ENCODE measurements around the gene DRC7.

Gene DRC7

DNA sequence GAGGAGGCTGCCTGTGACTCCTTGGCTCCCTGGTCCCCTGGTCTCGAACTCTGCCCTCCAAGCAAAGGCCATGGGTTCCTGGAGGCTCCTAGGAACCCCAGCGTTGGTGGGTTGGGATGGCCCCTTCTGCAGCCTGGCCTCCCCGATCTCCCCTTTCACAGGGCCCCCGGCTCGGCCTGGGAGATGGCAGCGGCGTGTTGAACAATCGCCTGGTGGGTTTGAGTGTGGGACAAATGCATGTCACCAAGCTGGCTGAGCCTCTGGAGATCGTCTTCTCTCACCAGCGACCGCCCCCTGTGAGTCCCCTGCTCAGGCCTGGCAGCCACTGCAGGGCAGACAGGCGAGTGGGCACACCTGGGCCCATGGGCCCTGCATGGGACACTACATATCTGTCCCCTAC lies 15.6 kb upstream of the DRC7 start:
- DNase-seq, result no peak

DNA sequence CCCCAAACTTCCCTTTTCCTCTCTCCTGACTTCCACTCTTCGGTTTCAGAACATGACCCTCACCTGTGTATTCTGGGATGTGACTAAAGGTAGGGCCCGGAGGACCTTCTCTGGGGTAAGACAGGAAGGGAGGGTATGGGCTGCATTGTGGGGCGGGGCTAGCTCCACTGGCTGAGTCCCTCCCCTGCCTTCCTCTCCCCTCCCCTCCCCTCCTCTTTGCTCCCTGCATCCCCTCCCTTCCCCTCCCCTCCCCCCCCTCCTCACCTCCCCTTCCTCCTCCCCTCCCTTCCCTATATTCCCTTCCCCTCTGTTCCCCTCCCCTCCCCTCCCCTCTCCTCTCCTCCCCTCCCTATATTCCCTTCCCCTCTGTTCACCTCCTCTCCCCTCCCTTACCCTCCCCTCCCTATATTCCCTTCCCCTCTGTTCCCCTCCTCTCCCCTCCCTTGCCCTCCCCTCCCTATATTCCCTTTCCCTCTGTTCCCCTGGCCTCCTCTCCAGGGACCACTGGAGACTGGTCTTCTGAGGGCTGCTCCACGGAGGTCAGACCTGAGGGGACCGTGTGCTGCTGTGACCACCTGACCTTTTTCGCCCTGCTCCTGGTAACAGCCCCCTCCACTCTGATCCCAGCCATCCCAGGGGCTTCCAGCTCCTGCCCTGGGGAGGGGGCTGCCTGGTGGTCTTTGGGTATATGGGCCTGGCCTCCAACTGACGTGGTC lies 14.7 kb upstream of the DRC7 start:
- DNase-seq, result no peak

DNA sequence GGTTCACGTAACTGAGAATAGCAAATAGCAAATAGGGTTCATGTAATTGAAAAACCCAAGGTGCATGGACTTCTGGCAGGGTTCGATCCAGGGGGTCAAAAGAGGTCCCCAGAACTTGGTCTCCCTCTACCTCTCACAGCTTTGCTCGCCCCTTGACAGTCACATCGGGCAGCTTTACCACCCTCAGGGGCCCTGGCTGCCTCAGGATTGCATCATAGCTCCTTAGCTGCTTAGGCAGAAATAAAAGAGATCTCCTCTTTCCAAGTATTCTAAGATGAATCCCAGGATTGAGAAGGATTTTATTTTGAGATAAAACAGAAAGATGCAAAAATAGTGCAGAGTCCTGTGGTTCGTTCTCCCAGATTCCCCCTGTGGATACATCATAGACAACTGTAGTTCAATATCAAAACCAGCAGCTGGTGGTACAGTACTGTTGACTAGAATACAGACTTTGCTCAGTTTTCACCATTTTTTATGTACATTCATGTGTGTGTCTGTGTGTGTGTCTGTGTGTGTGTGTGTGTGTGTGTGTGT lies 13.7 kb upstream of the DRC7 start:
- DNase-seq, result no peak

DNA sequence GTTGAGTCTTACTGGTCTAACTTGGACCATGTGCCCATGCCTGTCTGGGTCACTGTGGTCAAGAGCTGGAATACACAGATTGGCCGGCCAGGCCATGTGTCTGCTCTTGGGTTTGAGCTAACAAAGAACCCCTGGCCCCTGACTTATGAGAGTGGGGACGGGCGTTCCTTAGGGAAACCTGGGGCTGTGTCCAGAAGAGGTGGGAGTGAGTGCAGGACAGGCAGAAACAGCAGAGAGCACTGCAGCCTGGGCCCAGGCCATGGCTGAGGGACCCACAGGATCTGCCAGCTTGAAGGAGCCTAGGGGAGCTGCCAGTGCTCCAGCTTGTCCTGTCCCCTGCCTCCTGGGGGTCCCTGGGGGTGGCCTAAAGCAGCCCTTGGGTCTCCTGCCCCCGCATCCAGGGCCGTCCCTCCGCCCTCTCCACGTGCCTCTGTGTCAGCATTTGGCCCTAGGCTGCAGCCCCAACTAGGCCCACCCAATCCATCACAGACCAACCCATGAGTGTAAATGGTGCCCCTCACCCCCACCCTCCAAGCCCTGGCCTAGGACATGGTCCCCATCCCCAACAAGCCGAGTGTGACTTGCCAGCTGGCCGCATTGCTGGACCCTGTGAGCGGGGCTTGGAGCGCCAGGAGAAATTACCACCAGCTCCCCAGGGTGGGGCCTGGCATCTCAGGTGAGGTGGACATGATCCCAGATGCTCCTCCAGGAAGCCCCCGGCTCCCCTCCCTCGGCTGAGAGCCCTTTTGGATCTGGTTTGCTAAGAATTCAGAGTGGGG lies 12.5 kb upstream of the DRC7 start:
- DNase-seq, result no peak

DNA sequence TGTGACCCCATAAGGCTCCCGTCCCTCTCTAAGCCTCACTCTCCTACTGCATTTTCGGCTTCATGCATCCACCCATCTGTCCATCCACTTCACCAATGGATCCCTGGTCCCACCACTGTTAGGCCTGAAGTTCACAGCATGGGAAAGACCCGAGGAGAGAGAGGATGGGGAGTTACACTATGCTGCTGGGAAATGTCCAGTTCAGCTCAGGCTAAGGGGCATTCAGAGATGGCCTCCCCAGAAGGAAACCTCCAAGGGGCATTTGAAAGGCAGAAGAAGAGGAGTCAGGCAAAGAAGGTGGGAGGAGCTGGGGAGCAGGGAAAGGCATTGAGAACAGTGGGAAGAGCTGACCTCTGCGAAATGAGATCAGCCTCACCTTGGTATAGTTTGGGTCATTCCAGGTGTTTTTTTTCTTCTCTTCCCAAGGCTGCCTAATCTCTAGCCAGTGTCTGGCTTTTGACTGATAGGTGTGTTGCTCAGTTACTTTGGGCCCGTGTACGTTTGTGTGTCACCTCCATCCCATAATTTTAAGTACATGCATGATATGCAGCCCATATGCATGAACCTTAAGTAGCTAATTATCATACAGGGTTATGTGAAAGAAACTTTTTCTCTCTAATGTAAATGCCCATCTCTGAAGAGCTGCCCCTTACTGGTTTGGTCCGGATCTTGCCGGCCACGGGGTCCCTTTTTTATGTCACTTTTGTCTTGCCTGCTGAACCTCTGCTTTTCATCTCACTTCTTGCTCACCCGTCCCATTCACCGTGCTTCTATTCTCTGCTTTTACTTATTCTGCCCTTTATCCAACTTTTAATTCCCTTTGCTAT lies 11.6 kb upstream of the DRC7 start:
- no peak for DNase-seq

DNA sequence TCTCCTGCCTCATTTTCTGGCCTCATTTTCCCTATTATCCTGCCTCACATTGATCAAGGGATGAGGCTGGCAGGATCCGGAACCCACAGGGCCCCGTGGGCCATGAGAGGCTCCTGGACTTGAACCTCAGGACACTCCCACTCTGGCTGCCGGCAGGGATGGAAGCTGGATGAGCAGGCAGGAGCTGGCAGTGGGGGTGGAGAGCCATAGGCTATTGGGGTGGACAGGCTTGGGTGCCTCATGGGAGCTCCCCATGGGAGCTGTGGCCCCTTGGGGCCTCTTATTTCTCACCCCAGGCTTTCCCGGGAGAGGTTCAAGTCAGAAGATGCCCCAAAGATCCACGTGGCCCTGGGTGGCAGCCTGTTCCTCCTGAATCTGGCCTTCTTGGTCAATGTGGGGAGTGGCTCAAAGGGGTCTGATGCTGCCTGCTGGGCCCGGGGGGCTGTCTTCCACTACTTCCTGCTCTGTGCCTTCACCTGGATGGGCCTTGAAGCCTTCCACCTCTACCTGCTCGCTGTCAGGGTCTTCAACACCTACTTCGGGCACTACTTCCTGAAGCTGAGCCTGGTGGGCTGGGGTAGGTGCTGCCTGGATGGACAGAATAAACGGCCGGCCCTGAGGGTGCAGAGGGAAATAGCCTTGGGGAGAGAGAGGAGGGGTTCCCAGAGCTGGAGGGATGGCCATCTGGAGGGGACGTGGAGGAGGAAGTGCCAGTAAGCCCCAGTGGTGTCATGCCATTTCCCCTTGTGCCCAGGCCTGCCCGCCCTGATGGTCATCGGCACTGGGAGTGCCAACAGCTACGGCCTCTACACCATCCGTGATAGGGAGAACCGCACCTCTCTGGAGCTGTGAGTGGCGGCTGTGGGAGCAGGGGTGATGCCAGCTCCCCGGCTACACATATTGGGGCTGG lies 10.7 kb upstream of the DRC7 start:
- DNase-seq, result no peak

DNA sequence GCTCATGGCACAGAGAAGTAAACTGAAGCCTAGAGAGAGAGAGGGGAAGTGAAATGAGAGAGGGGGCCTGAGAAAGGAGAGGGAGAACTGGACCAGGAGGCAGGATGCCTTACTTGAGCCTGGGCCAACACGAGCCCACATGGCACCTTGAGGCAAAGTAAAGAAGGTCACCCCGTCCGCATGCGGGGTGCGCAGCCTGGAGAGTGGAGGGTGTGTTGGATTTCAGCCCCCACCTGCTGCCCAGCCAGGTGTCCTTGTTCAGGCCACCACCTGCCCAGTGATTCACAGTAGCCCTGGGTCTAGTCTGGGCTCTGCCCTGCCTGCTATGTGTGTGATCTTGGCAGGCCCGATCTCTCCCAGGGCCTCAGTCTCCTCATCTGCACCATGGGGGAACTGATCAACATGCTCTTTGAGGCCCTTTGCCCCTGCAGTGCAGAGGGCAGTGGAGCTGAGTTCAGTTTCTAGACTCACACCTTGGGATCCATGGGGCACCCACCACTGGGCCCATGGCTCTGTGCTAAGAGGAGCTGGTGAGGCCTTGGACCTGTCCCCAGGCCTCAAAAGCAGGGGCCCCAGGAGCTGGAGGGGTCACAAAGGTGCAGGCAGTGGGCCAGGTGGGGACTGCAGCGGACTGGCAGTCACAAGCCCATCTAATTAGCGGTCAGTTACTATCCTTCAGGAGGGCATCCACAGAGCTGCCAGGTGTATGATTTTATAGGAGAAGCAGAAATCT lies 9.8 kb upstream of the DRC7 start:
- no peak for DNase-seq

DNA sequence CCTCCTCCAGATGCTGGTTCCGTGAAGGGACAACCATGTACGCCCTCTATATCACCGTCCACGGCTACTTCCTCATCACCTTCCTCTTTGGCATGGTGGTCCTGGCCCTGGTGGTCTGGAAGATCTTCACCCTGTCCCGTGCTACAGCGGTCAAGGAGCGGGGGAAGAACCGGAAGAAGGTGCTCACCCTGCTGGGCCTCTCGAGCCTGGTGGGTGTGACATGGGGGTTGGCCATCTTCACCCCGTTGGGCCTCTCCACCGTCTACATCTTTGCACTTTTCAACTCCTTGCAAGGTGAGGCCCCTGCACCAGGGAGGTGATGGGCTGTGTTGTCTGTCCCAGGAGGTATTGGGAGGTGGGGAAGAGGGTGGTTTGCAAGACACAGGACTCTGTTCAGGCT lies 9.0 kb upstream of the DRC7 start:
- no peak for DNase-seq

DNA sequence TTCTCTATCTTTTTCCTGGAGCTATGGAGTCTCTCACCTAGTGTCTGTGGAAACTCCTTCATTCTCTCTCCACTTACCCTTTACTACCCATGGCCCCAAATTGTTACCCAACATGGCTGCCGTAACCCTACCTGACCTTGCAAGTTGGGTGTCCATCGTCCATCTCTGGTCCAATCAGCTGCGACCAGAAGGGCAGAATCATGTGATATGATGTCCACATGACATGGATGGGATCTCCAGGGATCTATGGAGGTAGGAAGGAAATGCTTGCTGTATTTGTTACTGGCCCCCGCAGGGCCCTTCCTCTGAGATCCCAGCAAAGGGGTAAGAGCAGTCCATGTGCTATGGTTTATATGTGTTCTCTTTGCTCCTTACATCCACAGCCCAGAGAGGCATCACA lies 8.0 kb upstream of the DRC7 start:
- DNase-seq, result no peak

DNA sequence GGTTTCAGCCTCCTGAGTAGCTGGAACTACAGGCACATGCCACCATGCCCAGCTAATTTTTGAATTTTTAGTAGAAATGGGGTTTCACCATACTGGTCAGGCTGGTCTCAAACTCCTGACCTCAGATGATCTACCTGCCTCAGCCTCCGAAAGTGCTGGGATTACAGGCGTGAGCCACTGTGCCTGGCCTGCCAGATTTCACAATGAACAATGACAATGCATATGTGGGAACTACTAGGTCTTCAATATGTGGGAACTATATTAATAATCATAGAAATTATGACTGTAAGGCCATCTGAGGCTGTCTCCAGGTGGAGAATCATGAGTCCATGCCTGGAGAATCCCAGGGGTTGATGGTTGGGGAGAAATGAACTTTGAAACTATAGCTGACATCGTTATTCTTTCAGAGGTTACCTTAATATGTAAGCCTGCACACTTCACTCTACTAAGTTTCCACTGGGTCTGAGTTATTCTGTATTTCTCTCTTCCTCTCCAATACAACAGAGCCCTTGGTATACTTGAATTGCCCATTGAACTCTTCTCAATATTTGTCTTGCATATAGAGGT lies 7.2 kb upstream of the DRC7 start:
- no peak for DNase-seq

DNA sequence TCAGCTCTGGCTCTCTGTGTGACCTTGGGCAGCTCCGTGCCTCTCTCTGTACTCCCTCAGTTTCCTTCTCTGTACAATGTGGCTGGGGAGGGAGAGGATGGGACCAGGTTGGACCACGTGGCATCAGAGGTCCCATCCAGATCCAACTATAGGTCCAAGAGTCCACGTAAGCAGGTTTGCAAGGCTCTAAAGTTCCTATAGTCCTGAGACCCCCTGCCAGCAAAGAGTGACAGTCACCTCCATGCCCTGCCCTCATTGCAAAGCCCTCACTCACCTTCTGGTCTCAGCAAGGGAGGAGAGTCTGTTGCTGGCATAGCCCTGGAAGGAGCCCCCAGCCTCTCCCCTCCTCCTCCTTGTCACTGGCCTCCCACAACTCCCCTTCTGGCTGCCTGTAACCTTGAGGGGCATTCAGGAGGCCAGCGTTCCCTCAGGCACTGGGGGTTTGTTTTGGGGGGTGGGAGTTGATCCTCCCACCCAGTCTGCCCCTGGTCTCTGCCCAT lies 6.1 kb upstream of the DRC7 start:
- DNase-seq, result no peak

DNA sequence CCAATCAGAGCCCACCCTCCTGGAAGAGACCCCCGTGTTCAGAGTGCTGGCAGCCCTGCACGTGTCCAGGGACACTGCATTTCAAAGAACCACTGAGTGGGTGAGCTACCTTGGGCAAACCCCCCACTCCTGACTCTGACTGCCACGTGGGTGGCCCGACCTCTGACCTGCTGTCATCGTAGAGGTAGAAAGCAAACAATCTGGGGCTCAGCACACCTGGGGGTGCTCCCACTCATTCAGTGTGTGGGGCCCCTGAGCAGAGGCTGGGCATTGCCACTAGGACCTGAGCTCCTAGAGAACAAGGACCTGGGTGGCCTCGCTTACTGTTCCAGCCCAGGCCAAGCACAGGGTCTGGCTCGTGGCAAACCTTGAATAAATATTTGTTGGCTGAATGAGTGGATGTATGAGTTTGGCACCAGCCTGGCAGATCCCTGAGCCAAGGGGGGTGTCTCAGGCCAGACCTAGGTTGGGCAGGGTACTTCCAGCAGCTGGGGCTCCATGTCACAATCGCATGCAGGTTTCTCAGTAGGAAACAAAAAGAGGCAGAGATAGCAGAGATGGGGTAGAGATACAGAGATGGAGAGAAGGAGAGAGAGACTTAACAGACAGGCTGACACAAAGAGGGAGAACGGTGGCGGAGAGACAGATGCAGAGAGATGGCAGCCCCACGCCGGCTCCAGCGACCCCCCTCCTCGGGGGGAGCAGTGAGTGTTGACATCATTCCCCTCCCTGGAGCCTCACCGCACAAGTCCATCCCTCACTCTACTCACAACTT lies 5.4 kb upstream of the DRC7 start:
- no peak for DNase-seq

DNA sequence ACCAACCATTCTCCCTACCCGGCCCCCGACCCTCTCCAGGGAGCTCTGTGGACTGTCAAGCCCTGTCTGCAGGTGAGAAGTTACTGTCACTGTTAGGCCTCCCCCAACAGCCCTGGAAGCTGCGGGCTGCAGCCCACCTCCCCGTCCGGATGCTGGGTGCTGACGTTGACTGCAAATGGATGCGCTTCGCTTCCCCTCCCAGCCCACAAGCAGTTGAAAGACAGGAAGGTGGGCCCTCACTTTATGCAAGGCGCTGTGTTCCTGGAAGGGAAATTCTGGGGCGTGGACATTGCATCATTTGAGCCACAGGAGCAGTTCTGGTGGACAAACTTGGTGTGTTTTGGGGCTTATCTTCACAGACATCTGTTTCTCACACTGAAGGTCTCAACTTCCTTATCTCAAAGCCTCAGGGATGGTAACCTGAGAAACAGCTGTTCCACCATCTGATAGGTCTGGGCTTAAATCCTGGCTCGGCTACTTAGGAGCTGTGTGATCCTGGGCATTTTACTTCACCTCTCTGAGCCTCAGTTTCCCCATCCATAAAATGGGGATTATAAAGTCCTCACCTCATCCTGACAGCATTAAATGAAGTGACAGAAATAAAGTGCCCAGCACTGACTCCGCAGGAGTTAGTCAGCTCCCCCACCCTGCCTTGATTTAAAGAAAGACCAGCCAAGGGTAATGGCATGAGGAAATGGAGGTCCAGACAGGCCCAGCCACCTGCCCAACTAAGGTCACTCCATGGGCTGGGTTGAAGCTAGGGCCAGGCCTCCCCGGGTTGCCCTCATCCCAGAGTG lies 4.6 kb upstream of the DRC7 start:
- no peak for DNase-seq

DNA sequence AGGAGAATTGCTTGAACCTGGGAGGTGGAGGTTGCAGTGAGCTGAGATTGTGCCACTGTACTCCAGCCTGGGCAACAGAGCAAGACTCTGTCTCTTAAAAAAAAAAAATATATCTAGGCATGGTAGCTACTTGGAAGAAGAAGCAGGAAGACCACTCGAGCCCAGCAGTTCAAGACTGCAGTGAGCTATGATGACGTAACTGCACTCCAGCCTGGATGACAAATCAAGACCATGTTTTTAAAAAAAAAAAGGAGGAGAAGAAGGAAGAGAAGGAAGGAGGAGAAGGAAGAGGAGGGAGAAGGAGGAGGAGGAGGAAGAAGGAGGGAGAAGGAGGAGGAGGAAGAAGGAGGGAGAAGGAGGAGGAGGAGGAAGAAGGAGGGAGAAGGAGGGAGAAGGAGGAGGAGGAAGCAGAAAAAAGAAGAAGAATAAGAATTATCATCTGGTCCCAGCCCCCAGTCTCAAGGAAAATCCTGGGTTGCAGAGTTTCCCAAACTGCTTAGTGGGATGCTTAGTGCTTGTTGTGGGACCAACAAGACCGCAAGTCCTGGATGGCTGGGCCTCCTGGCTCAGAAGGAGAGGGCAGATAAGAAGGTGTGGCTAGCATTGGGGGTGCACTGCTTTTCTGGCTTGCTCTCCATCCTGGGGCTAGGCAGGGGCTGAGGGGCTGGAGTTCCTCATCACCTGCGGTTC lies 3.7 kb upstream of the DRC7 start:
- no peak for DNase-seq

DNA sequence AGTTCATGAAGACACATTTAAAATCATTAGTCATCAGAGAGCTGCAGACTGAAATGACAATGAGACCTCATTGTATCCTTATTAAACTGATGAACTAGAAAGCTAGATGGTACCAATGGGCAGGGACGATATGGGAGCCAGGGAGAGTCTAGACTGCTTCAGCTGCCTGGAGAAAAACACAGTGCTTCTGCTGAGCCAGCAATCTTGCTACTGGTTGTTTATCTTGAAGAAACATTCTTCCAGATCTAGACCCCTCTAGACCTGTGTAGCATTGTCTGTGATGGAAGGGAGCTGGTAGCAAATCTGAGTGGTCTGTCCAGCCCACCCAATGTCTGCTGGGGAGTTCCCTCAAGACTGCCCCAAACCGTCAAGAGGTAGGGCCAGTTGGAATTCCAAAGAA lies 2.0 kb upstream of the DRC7 start:
- DNase-seq, result no peak

DNA sequence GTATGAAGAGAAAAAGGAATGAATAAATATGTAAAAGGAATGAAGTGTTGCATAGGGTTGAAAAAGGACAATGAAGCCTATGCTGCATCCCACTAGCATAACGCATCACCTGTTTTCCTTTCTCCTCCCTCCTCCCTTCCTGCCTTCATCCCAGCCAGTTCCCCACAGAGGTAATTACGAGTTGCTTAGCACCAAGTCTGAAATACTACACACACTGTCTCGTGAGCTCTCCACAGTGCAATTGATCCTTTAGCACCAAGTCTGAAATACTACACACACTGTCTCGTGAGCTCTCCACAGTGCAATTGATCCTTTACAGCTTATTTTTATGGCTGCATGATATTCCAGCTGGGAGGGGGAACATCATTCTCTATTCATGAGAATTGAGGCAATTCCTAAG lies 1.1 kb upstream of the DRC7 start:
- DNase-seq, result no peak

DNA sequence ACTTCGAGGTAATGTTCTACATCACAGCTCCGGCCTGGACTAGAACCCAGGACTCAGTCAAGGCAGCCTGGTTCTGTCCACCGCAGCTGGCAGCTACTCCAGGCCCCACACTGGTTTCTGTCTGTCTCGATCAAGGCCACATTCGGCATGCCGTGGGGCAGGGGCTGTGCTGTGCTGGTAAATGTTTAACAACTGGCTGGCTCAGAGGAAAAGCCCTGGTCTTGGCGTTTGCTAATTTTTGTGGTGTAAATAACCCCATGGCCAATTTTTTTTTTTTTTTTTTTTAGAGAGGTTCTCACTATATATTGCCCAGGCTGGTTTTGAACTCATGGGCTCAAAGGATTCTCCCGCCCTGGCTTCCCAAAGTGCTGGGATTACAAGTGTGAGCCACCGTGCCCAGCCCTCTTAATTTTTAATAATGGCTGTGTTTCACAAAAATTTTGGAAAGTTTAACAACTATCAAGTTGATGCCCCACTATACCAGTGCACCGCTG lies 328 bp upstream of the DRC7 start:
- no peak for DNase-seq

DNA sequence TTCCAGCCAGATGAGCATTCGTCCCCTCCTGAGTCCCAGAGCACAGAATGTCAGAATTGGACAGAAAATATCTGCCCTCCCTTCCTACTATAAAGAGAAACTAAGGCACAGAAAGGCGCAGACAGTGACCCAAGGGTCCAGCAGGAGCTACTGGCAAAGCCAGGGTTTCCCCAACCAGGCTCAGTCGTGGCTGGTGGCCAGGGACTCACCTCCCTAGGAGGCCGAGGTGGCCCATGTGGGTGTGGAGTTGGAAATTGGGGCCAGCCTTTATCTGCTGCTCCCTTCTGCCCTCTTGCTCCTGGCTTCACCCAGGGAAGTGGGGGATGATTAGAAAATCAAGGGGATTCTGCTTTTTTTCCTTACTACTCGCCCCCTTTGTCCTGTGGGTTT lies 1.1 kb downstream of the DRC7 start:
- DNase-seq, result no peak

DNA sequence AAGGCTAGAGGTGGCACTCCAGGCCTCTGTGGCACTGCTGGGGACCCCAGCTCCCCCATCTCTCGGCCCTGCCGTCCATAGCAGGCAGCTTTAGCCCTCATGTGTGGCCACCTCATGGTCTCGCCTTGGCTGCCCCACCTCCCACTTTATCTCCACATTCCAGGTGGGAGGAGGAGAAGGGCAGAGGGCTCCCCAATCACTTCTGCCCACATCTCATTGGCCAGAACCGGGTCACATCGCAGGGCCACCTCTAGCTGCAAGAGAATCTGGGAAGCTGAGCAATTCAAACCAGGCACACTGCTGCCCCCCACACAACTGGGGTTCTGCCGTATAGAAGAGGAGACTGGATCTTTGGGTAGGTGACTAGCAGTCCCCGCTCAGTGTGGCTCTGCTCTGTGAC lies 1.6 kb downstream of the DRC7 start:
- no peak for DNase-seq

Data from NCI-H1694 (cell line).